Esophagus squamous epithelium (tissue), 5 donors: ENCODE data around the gene SUGP1. TPM values are rescaled to one million over a fixed set of nuclear protein-coding genes. Genes with fewer than 3 reads are reported as not detected.

Experiments
- DNase-seq: peaks from one replicate; lab custom pipeline; 2025; lab: John Stamatoyannopoulos, UW
- H3K27ac ChIP-seq, 4 donors: fragments of 200-600 bp; sonication (generic); one replicate each; pipeline ENCODE4 v1.5.1; 2016 to 2019; ENCODE audit warnings: mild to moderate bottlenecking in 1 of 4
- H3K27me3 ChIP-seq, 4 donors: fragments of 200-600 bp; sonication (generic); 1 replicate in 3 of 4; 2 replicates in 1 of 4; pipeline versions ENCODE4 v1.5.1 to v1.6.0; 2017 to 2021; ENCODE audit warnings: antibody characterized with exemption in 1 of 4
- H3K36me3 ChIP-seq, 3 donors: fragments of 200-600 bp; sonication (generic); one replicate each; pipeline ENCODE4 v1.5.1; 2016 to 2019
- H3K4me1 ChIP-seq, 3 donors: fragments of 200-600 bp; sonication (generic); one replicate each; pipeline ENCODE4 v1.5.1; 2017 to 2019
- H3K4me3 ChIP-seq, 4 donors: fragments of 200-600 bp; sonication (generic); 1 replicate in 3 of 4; 2 replicates in 1 of 4; pipeline ENCODE4 v1.5.1; 2016 to 2019; ENCODE audit warnings: mild to moderate bottlenecking in 2 of 4, moderate library complexity in 1 of 4
- H3K9me3 ChIP-seq, 3 donors: fragments of 200-600 bp; sonication (generic); one replicate each; pipeline ENCODE4 v1.5.1; 2016 to 2019
- POLR2A ChIP-seq, 4 donors: fragments of 450-650 bp; IDR thresholded peaks; one replicate each; pipeline ENCODE4 v1.6.1; 2017; ENCODE audit warnings: antibody characterized with exemption in 4 of 4, mild to moderate bottlenecking in 4 of 4, moderate library complexity in 3 of 4
- WGBS, 2 donors: methylation state at CpG; one replicate each; pipeline ENCODE4 v1.1.5; 2018; 5-methylcytosine and 5-hydroxymethylcytosine counted together
- intact Hi-C: fragments of 100-400 bp; cut with DNase I; formaldehyde crosslinking; loops from one replicate; pipeline ENCODE4 v1.15.0; 2022
- total RNA-seq, 4 donors: library from RNA; depleted of rRNA; stranded (reverse); fragments of >200 nt; gene quantifications; one replicate each; pipeline ENCODE4 v1.1.0, GENCODE V29; 2016
- TF ChIP-seq, protein P1 (sequence below), 6 experiments: fragments of 450-650 bp in 4 of 6; fragments of 200-600 bp in 2 of 6; sonication (generic) in 2 of 6; IDR thresholded peaks; one replicate each; pipeline ENCODE4 v1.5.1; 2016 to 2019; ENCODE audit warnings: antibody characterized with exemption in 6 of 6, mild to moderate bottlenecking in 4 of 6, moderate library complexity in 4 of 6
- donor health status: DM: yes; HTN: yes; CAD: no.

The SUGP1 gene
- total RNA-seq, 4 donors from 2014 or later, result 31.0 to 47.4 (median 32.3) TPM

DNA sequence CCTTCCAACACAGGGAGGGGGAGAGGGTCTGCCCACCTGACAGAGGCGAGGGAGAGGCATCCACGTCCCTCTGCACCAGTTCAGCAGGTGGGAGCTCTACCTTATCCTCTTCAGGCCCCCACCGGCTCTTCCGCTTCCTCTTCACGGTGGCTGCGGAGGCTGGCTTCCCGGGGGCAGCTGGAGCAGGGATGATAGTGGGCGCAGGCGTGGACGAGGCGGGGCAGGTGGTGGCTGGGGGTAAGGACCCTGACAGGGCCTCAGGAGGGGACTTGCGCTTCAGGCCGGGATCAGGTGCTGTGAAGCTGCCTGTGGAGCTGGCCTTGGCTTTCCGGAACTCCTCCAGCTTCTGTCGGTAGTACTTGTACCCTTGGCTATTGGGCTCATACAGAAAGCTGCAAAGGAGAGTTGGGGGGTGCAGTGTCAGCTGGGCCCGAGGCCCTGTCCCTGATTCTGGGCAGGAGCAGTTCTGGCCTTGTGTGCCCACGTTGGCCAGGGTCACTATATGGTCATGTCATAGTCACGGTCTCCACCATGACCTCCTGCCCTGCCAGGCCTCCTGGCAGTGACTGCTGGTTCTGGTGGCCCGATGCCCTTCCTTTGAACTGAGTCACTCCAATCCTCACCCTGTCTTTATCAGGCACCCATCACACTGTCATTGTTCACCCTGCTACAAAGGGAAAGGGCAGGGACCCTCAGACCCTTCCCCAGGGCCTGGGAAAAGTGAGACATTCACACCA lies 23.2 kb downstream of the SUGP1 start:
- peaks cover 24 to 91% (median 28%) of the 10 kb centered on the region in 3 donors for H3K36me3 ChIP-seq
- DNase-seq, result no peak
- intact Hi-C loops, result no loop called here
- WGBS, 2 donors, result 83 to 97% methylated on average over 6 to 10 of the region's 19 CpGs
- TF ChIP-seq, protein P1, sequence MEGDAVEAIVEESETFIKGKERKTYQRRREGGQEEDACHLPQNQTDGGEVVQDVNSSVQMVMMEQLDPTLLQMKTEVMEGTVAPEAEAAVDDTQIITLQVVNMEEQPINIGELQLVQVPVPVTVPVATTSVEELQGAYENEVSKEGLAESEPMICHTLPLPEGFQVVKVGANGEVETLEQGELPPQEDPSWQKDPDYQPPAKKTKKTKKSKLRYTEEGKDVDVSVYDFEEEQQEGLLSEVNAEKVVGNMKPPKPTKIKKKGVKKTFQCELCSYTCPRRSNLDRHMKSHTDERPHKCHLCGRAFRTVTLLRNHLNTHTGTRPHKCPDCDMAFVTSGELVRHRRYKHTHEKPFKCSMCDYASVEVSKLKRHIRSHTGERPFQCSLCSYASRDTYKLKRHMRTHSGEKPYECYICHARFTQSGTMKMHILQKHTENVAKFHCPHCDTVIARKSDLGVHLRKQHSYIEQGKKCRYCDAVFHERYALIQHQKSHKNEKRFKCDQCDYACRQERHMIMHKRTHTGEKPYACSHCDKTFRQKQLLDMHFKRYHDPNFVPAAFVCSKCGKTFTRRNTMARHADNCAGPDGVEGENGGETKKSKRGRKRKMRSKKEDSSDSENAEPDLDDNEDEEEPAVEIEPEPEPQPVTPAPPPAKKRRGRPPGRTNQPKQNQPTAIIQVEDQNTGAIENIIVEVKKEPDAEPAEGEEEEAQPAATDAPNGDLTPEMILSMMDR (IDR thresholded peaks at IDR 0.05), result no peak
- no peak for TF ChIP-seq POLR2A (IDR thresholded peaks at IDR 0.05)
- no peak overlapping the region for H3K27ac ChIP-seq
- no peaks in the 10 kb centered on the region for H3K9me3 ChIP-seq
- no peaks in the 10 kb centered on the region for H3K4me1 ChIP-seq
- H3K4me3 ChIP-seq, result no peak overlapping the region
- no peaks in the 10 kb centered on the region for H3K27me3 ChIP-seq

DNA sequence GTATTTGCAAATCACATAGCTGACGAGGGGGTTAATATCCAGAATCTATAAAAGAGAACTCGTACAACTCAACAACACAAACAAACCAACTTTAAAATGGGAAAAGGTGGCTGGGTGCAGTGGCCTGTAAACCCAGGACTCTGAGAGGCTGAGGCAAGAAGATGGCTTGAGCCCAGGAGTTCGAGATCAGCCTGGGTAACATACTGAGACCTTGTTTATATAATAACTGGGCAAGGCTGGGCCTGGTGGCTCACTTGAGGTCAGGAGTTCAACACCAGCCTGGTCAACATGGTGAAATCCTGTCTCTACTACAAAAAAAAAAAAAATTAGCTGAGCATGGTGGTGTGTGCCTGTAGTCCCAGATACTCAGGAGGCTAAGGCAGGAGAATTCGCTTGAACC lies 25.4 kb downstream of the SUGP1 start:
- Histone ChIP-seq H3K27me3 (no peaks in the 10 kb centered on the region), H3K4me3 (no peak overlapping the region), H3K9me3 (no peaks in the 10 kb centered on the region), H3K27ac (no peak overlapping the region), H3K4me1 (no peaks in the 10 kb centered on the region), H3K36me3 (peaks cover 16 to 91% (median 21%) of the 10 kb centered on the region in 3 donors)
- intact Hi-C loops, result no loop called here
- WGBS, 2 donors, result 81 to 93% methylated on average over 4 of the region's 4 CpGs
- no peak for DNase-seq
- TF ChIP-seq POLR2A (IDR thresholded peaks at IDR 0.05), result no peak
- TF ChIP-seq, protein P1 (IDR thresholded peaks at IDR 0.05), result no peak

DNA sequence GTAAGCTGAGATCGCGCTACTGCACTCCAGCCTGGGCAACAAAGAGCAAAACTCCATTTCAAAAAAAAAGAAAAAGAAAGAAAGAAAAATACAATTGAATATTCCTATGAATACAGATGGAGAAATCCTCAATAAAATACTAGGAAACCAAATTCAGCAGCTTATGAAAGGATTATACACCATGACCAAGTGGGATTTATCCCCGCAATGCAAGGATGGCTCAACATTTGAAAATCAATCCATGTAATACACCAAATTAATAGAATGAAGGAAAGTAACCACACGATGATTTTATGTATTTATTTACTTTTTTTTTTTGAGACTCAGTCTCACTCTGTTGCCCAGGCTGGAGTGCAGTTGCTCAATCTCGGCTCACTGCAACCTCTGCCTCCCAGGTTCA lies 27.7 kb downstream of the SUGP1 start:
- DNase-seq, result no peak
- WGBS, 2 donors, result 93 to 94% methylated on average over 5 of the region's 5 CpGs
- intact Hi-C loops, result no loop called here

DNA sequence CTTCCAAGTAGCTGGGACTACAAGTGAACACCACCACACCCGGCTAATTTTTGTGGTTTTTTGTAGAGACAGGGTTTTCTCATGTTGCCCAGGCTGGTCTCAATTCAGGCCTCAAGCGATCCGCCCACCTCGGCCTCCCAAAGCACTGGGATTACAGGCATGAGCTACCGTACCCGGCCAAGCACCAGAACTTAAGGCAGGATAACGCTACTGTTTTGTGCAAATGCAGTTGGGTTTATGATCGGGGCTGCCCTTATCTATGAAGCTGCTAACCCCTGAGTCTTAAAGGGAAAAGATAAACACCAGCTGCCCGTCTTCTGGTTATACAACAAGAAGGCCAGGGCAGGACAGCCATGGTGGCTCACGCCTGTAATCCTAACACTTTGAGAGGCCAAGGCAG lies 34.6 kb downstream of the SUGP1 start:
- intact Hi-C loops, result no loop called here
- H3K27ac ChIP-seq, result no peak overlapping the region
- no peak for TF ChIP-seq POLR2A (IDR thresholded peaks at IDR 0.05)
- TF ChIP-seq, protein P1 (IDR thresholded peaks at IDR 0.05), result no peak
- H3K4me3 ChIP-seq, result no peak overlapping the region
- WGBS, 2 donors, result 94 to 97% methylated on average over 7 to 8 of the region's 10 CpGs
- H3K9me3 ChIP-seq, result no peaks in the 10 kb centered on the region
- DNase-seq, result no peak
- no peaks in the 10 kb centered on the region for H3K27me3 ChIP-seq
- no peaks in the 10 kb centered on the region for H3K4me1 ChIP-seq
- H3K36me3 ChIP-seq, result peaks cover 0 to 100% (median 2%) of the 10 kb centered on the region in 3 donors

More for the DNA sequence above, 27.7 kb downstream of the SUGP1 start:
- no peak overlapping the region for H3K27ac ChIP-seq
- H3K36me3 ChIP-seq, result peaks cover 16 to 100% (median 21%) of the 10 kb centered on the region in 3 donors
- no peak for TF ChIP-seq POLR2A (IDR thresholded peaks at IDR 0.05)
- TF ChIP-seq, protein P1 (IDR thresholded peaks at IDR 0.05), result no peak
- H3K9me3 ChIP-seq, result no peaks in the 10 kb centered on the region
- no peaks in the 10 kb centered on the region for H3K4me1 ChIP-seq
- no peak overlapping the region for H3K4me3 ChIP-seq
- H3K27me3 ChIP-seq, result no peaks in the 10 kb centered on the region

DNA sequence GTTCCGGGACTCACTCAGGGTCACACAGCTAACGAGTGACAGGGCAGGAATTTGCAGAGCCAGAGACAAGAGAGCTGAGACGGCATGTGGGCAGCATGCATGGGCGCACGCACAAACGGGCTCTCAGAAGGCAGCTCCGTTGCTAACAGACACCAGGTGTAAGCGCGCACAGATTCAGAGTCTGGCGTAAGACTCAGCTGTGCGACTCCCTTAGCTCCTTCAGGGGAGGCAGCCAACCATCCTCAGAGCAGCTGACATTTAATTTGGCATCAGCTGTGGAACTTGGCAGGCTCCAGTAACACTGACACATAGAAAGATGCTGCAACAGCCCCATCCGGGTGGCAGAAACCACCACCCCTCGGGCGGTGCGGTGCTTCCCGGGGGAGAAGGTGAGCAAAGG lies 39.7 kb downstream of the SUGP1 start:
- Histone ChIP-seq H3K9me3 (no peaks in the 10 kb centered on the region), H3K27ac (no peak overlapping the region), H3K27me3 (no peaks in the 10 kb centered on the region), H3K4me1 (no peaks in the 10 kb centered on the region), H3K4me3 (no peak overlapping the region), H3K36me3 (peaks cover 38 to 100% (median 39%) of the 10 kb centered on the region in 3 donors)
- TF ChIP-seq POLR2A (IDR thresholded peaks at IDR 0.05), result no peak
- TF ChIP-seq, protein P1 (IDR thresholded peaks at IDR 0.05), result no peak
- no peak for DNase-seq
- WGBS, 2 donors, result 85% methylated on average over 11 of the region's 16 CpGs; no CpG with 5 or more reads in 1 of the 2 donors
- intact Hi-C loops, result no loop called here
